DND-41 (cell line): ENCODE measurements around the gene ZNF428.
A peak's percentile ranks its signal among the peaks of the same experiment; 100 is the strongest.

Source experiments
- ATAC-seq: fragments of 200-7000 bp; cut with Tn5 transposase; 3 replicates; pipeline ENCODE4 v1.9.1; 2021; ENCODE audit warnings: low read depth; ENCODE audit not compliant: insufficient read depth
- DNase-seq: peaks from one replicate; pipeline ENCODE4 v3.0.0-alpha.2; 2020
- H2AFZ ChIP-seq: 2 replicates; pipeline ENCODE4 v1.6.0; 2012; ENCODE audit warnings: low read depth, low read length
- H3K27ac ChIP-seq: 2 replicates; pipeline ENCODE4 v1.5.1; 2012; ENCODE audit warnings: low read length, inconsistent platforms
- H3K27me3 ChIP-seq: fragments of 200-600 bp; sonication (generic); 2 replicates; pipeline ENCODE4 v1.6.0; 2012; ENCODE audit warnings: low read length, mild to moderate bottlenecking, inconsistent platforms; ENCODE audit not compliant: insufficient read depth, poor library complexity
- H3K36me3 ChIP-seq: 2 replicates; pipeline ENCODE4 v1.5.1; 2012; ENCODE audit warnings: low read length, inconsistent platforms; ENCODE audit not compliant: insufficient read depth
- H3K4me1 ChIP-seq: 2 replicates; pipeline ENCODE4 v1.5.1; 2012; ENCODE audit warnings: mild to moderate bottlenecking, low read length; ENCODE audit not compliant: insufficient read depth
- H3K4me2 ChIP-seq: 2 replicates; pipeline ENCODE4 v1.6.0; 2012; ENCODE audit warnings: mild to moderate bottlenecking, moderate library complexity, low read length, inconsistent platforms; ENCODE audit not compliant: insufficient read depth
- H3K4me3 ChIP-seq, 2 experiments: fragments of 200-600 bp in 1 of 2; shearing (Covaris generic) in 1 of 2; 2 replicates each; pipeline ENCODE4 v1.5.1; 2012 to 2016; ENCODE audit warnings: inconsistent platforms in 2 of 2, low read length in 2 of 2, mild to moderate bottlenecking in 2 of 2, low read depth in 1 of 2, moderate library complexity in 1 of 2
- H3K79me2 ChIP-seq: 2 replicates; pipeline ENCODE4 v1.6.0; 2012; ENCODE audit warnings: low read length, inconsistent platforms; ENCODE audit not compliant: insufficient read depth
- H3K9ac ChIP-seq: 2 replicates; pipeline ENCODE4 v1.6.0; 2012; ENCODE audit warnings: low read depth, mild to moderate bottlenecking, inconsistent platforms, low read length, moderate library complexity
- H3K9me3 ChIP-seq: 2 replicates; pipeline ENCODE4 v1.5.1; 2012; ENCODE audit warnings: low read length, moderate library complexity, mild to moderate bottlenecking, inconsistent platforms; ENCODE audit not compliant: insufficient read depth, severe bottlenecking
- H4K20me1 ChIP-seq: 2 replicates; pipeline ENCODE4 v1.6.0; 2012; ENCODE audit warnings: low read length; ENCODE audit not compliant: insufficient read depth
- EZH2 ChIP-seq: IDR thresholded peaks from 3 replicates; pipeline ENCODE4 v1.6.1; 2012; ENCODE audit warnings: borderline replicate concordance, low read depth, mild to moderate bottlenecking, moderate library complexity, low read length, inconsistent platforms; ENCODE audit not compliant: severe bottlenecking
- TF ChIP-seq, protein P1 (sequence below): IDR thresholded peaks from 2 replicates; pipeline ENCODE4 v1.5.1; 2012; ENCODE audit warnings: borderline replicate concordance, low read length, moderate library complexity, mild to moderate bottlenecking; ENCODE audit not compliant: poor library complexity, severe bottlenecking; ENCODE audit errors: extremely low read depth

The ZNF428 gene

DNA sequence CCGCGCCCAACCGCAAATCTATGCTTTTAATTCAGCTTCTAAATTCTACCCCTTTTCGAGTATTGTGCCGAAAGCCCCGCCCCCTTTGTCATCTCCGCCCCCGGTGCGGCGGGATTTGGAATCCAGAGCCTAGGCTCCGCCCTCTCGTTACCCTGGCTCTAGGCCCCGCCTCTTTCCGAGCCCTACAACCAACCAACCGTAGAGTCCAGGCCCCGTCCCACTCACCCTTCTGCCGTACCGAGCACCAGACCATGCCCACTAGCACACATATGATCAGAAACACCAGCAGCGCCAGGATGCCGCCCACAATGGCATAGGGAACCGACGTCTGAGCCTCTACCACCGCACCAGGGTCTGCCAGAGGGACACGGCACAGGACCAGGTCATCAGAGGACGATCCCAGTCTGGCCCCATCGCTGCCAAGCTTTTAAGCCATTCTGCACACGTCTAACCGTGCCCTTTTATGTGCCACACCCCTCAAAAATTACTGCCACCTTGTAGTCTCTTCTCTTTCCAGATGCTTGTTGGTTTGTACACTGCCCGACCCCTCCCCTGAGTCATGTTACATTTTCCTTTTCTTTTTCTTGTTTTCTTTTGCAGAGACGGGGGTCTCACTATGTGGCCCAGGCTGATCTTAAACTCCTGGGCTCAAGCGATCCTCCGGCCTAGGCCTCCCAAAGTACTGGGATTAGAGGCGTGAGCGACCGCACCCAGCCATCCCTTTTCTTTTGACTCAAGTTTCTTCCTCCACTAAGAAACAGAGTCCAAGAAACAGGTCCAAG lies 4.7 kb upstream of the ZNF428 start:
- H3K4me1 ChIP-seq = peaks cover 15% of the 10 kb centered on the region
- H3K9ac ChIP-seq = no peak overlapping the region
- ATAC-seq = no peak
- no peaks in the 10 kb centered on the region; the same call in 1 of the 2 replicates for H3K36me3 ChIP-seq
- peaks cover 6% of the 10 kb centered on the region for H3K79me2 ChIP-seq
- no peak overlapping the region for H3K27ac ChIP-seq
- no peak overlapping the region for H2AFZ ChIP-seq
- no peak for TF ChIP-seq EZH2
- TF ChIP-seq, protein P1, sequence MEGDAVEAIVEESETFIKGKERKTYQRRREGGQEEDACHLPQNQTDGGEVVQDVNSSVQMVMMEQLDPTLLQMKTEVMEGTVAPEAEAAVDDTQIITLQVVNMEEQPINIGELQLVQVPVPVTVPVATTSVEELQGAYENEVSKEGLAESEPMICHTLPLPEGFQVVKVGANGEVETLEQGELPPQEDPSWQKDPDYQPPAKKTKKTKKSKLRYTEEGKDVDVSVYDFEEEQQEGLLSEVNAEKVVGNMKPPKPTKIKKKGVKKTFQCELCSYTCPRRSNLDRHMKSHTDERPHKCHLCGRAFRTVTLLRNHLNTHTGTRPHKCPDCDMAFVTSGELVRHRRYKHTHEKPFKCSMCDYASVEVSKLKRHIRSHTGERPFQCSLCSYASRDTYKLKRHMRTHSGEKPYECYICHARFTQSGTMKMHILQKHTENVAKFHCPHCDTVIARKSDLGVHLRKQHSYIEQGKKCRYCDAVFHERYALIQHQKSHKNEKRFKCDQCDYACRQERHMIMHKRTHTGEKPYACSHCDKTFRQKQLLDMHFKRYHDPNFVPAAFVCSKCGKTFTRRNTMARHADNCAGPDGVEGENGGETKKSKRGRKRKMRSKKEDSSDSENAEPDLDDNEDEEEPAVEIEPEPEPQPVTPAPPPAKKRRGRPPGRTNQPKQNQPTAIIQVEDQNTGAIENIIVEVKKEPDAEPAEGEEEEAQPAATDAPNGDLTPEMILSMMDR = no peak
- no peak overlapping the region for H3K4me3 ChIP-seq
- no peak overlapping the region for H3K4me2 ChIP-seq
- H3K27me3 ChIP-seq = no peaks in the 10 kb centered on the region
- DNase-seq = peak; percentile 12
- H4K20me1 ChIP-seq = no peaks in the 10 kb centered on the region
- no peaks in the 10 kb centered on the region for H3K9me3 ChIP-seq

DNA sequence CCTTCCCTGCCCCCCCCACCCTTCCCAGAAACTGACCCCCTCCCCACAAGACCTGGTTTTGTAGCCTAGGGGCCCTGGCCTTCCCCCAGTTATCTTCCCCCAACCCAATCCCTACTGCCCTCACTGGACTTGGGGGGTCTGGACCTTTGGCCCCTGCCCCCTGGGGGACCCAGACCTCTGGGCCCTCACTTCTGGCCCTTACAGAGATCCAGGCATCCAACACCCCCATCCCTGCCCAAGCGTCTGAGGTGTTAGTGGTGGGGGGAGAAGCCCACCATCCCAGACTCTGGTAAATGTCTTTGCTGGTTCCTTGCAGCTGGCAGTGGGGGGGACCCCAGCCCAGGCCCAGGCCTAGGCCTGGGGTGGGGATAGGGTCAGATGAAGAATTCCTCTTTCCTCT lies 3.5 kb upstream of the ZNF428 start:
- no peak overlapping the region for H3K4me2 ChIP-seq
- H3K36me3 ChIP-seq = no peaks in the 10 kb centered on the region; the same call in 1 of the 2 replicates
- H3K9ac ChIP-seq = no peak overlapping the region
- TF ChIP-seq, protein P1 = no peak
- no peak for TF ChIP-seq EZH2
- H4K20me1 ChIP-seq = no peaks in the 10 kb centered on the region
- DNase-seq = no peak
- no peaks in the 10 kb centered on the region for H3K27me3 ChIP-seq
- peaks cover 17% of the 10 kb centered on the region for H3K79me2 ChIP-seq
- H3K27ac ChIP-seq = no peak overlapping the region
- H3K4me1 ChIP-seq = peaks cover 24% of the 10 kb centered on the region
- no peak for ATAC-seq
- no peak overlapping the region for H2AFZ ChIP-seq
- H3K9me3 ChIP-seq = no peaks in the 10 kb centered on the region
- no peak overlapping the region for H3K4me3 ChIP-seq

DNA sequence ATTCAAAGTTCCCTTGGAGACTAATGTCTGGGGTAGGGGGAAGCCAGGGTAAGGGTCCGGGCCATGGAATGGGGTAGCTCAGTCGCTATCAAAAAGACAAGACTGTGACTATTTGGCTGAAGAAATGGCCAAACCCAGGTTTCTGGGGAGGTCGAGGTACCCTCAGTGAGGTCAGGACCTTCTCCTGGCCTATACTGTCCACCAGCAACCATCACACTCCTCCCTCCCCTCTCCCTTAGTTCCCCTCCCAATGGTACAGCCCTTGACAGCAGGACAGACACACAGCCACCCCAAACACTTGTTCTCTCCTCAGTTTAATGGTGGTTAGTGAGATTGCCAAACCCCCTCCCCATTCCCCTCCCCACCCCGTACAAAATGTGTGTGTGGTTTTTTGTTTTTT lies 2.6 kb upstream of the ZNF428 start:
- Histone ChIP-seq H3K4me2 (no peak overlapping the region), H3K27me3 (no peaks in the 10 kb centered on the region), H2AFZ (no peak overlapping the region), H4K20me1 (peaks cover 1% of the 10 kb centered on the region; the same call in 1 of the 2 replicates), H3K79me2 (peaks cover 26% of the 10 kb centered on the region), H3K27ac (no peak overlapping the region), H3K9me3 (no peaks in the 10 kb centered on the region), H3K4me3 (no peak overlapping the region), H3K9ac (no peak overlapping the region), H3K36me3 (no peaks in the 10 kb centered on the region; the same call in 1 of the 2 replicates), H3K4me1 (peaks cover 30% of the 10 kb centered on the region)
- TF ChIP-seq EZH2 = no peak
- TF ChIP-seq, protein P1 = no peak
- DNase-seq = no peak
- ATAC-seq = no peak
